H54 (cell line): ENCODE results near the gene RPS6KA4.

Experiments used
- DNase-seq: peaks from one replicate; pipeline ENCODE4 v3.0.0; 2011; ENCODE audit warnings: low spot score, mixed read lengths; ENCODE audit not compliant: insufficient read length
- FAIRE-seq: peaks from 3 replicates; lab custom pipeline; 2011; peaks lifted over from hg19 to GRCh38; lab: Jason Lieb, UNC
- POLR2A ChIP-seq: IDR thresholded peaks from 2 replicates; pipeline ENCODE4 v1.6.1; 2011; ENCODE audit warnings: low read depth, mild to moderate bottlenecking, low read length

The RPS6KA4 gene

GRCh38 chr11:64360448-64360921 lies 1.5 kb downstream of the RPS6KA4 start:
- TF ChIP-seq POLR2A, result no peak
- FAIRE-seq (no peak), DNase-seq (no peak)

- TF ChIP-seq POLR2A, result no peak
- FAIRE-seq (no peak), DNase-seq (no peak)
These were observed 2.7 kb downstream of the RPS6KA4 start for GRCh38 chr11:64361659-64362058.

DNA sequence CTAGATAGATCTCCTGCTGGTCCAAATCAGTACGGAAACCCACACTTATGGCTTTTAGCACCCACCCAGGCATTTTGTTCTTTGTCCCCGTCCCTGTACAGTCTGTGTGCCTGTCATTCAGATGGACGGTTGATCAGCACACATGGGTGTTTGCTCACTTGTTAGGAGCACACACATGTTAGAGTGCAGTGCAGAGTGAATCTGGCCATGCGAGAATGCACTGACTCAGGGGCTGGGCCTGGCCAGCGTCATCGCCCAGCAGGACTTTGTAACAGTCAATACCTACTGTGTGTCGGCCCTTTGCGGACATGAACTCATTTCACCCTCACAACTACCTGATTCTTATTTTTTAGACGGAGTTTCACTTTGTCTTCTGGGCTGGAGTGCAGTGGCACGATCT lies 3.4 kb downstream of the RPS6KA4 start:
- FAIRE-seq, result no peak
- no peak for TF ChIP-seq POLR2A
- no peak for DNase-seq

GRCh38 chr11:64364435-64364834 lies 5.5 kb downstream of the RPS6KA4 start:
- FAIRE-seq, result no peak
- no peak for DNase-seq

GRCh38 chr11:64364911-64365310 lies 5.9 kb downstream of the RPS6KA4 start:
- no peak for TF ChIP-seq POLR2A
- FAIRE-seq (no peak), DNase-seq (no peak)

More at GRCh38 chr11:64364435-64364834, 5.5 kb downstream of the RPS6KA4 start:
- no peak for TF ChIP-seq POLR2A

DNA sequence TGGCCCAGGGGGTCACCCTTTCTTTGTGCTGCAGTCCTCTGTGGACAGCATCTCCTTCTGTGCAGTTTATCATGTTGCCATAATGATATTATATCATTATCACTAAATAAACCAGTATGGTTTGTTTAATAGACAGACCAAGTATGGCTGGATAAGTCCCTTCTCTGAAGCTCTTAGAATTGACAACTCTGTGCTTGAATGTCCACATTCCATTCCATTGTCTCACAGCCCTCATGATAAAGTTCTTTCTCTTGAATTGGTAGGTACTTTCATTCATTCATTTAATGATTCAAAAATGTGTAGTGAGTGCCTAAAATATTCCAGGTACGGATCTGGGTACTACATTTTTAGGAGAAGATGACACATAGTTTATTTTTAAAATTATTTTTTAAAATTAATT lies 7.8 kb downstream of the RPS6KA4 start:
- TF ChIP-seq POLR2A, result no peak
- DNase-seq, result peak; percentile 63
- no peak for FAIRE-seq

GRCh38 chr11:64367931-64368672 lies 9.1 kb downstream of the RPS6KA4 start:
- no peak for FAIRE-seq
- no peak for TF ChIP-seq POLR2A
- DNase-seq, result no peak

DNA sequence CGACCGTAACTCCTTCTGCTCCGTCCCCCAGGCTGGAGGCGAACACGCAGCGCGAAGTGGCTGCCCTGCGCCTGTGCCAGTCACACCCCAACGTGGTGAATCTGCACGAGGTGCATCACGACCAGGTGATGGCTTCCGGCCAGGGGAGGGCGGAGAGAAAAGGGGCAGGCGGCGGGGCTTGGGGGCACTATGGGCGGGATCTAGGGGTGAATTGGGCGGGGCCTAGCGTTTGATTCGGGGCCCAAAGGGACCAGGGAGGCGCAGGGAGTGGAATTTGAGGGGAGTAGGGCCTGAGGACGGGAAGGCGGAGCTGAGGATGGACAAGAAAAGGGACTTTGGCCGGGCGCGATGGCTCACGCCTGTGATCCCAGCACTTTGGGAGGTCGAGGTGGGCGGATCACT lies 9.7 kb downstream of the RPS6KA4 start:
- DNase-seq, result no peak
- no peak for TF ChIP-seq POLR2A
- FAIRE-seq, result no peak

DNA sequence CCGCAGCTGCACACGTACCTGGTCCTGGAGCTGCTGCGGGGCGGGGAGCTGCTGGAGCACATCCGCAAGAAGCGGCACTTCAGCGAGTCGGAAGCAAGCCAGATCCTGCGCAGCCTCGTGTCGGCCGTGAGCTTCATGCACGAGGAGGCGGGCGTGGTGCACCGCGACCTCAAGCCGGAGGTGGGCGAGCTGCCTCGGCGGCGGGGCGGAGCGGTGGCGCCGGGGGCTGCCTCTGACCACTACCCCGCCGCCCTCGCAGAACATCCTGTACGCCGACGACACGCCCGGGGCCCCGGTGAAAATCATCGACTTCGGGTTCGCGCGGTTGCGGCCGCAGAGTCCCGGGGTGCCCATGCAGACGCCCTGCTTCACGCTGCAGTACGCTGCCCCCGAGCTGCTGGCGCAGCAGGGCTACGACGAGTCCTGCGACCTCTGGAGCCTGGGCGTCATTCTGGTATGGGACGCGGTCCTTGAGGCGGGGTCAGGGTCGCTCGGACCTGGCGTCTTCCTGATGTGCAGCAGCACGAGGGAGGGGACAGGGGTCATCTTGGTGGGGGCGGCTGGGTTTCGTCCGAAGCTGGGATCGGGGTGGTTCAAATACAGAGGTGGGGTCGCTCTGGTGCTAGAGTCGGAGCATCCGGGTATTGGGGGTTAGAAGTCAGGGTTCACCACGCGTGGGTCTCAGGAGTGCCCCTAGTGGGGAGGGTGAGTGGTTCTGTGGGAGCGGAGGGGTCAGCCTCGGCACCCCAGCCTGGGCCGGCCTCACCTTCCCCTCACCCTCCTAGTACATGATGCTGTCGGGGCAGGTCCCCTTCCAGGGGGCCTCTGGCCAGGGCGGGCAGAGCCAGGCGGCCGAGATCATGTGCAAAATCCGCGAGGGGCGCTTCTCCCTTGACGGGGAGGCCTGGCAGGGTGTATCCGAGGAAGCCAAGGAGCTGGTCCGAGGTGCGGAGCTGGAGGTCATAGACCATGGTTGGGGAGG lies 10.8 kb downstream of the RPS6KA4 start:
- DNase-seq, result no peak
- no peak for FAIRE-seq

GRCh38 chr11:64371201-64371600 lies 12.2 kb downstream of the RPS6KA4 start:
- no peak for TF ChIP-seq POLR2A
- DNase-seq, result no peak
- FAIRE-seq, result no peak

More for the DNA sequence above, 10.8 kb downstream of the RPS6KA4 start:
- no peak for TF ChIP-seq POLR2A

DNA sequence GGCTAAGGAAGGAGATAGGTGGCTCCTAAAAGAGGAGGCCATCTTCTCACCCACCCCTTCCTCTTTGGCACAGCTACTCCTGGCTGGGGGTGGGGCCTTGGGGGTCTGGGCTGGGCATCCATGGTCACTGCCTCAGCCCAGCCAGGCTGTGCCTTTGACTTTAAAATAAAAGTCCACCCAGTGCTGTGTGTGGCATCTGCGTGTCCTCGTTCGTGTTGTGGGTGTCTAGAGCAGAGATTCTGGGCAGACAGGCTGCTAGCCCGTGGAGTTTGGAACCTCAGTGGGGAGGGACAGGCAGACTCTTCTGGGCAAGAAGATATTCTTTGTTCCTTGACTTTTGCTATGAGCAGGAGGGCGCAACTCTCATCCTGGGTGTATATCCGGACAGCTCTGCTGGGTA lies 13.1 kb downstream of the RPS6KA4 start:
- DNase-seq, result no peak
- FAIRE-seq, result no peak
- TF ChIP-seq POLR2A, result no peak

GRCh38 chr11:64372802-64373597 lies 14.0 kb downstream of the RPS6KA4 start:
- DNase-seq (peak; percentile 96), FAIRE-seq (peak; percentile 68)
- peak; percentile 62 for TF ChIP-seq POLR2A

DNA sequence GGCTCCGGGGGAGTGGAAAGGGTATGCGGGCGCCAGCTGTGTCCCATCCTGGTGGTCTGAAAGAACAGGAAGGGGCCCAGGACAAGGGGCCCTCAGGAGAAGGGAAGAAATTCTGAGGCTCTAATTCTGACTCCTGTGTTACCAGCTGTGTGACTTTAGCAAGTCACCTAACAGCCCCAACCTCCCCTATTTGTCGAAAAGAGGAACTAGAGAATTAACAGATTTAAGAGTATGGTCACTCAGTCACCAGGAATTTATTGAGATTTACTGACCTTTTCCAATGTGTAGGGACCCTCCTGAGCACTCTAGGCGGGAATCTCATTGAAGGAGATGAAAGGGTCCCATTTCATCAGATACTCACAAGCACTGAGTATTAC lies 14.6 kb downstream of the RPS6KA4 start:
- TF ChIP-seq POLR2A, result no peak
- no peak for DNase-seq
- FAIRE-seq, result no peak
